PC-3 (cell line): ENCODE results near the gene DLEC1. TPM values are rescaled to one million over a fixed set of nuclear protein-coding genes. Genes with fewer than 3 reads are reported as not detected.

Experiments
- ATAC-seq: fragments of 200-7000 bp; cut with Tn5 transposase; 2 replicates; pipeline ENCODE4 v1.9.1; 2020; ENCODE audit warnings: mild to moderate bottlenecking, moderate library complexity
- BruUV-seq: library from RNA; stranded (reverse); fragments of 400-500 nt; replicated peaks from 2 replicates; lab custom pipeline; 2021; lab: Mats Ljungman, UMichigan
- CTCF ChIA-PET: fragments of 300-600 bp; sonication (Branson Sonifier 250); formaldehyde crosslinking; loops from one replicate; lab custom pipeline; 2022; ENCODE audit warnings: antibody characterized with exemption; lab: Charles Lee
- POLR2A ChIA-PET: fragments of 300-600 bp; sonication (Branson Sonifier 250); formaldehyde crosslinking; loops from one replicate; lab custom pipeline; 2022; ENCODE audit warnings: antibody characterized with exemption; ENCODE audit not compliant: unreplicated experiment; lab: Charles Lee
- DNase-seq: peaks from one replicate; pipeline ENCODE4 v3.0.0-alpha.2; 2015
- H2AFZ ChIP-seq: fragments of 300-600 bp; sonication (generic); 2 replicates; pipeline ENCODE4 v1.6.0; 2016; ENCODE audit warnings: antibody characterized with exemption, low read length
- H3F3A ChIP-seq: fragments of 300-600 bp; sonication (generic); one replicate; pipeline ENCODE4 v1.6.0; 2017; ENCODE audit warnings: antibody characterized with exemption, low read length, control low read depth, mild to moderate bottlenecking; ENCODE audit not compliant: unreplicated experiment
- H3K27ac ChIP-seq: fragments of 300-600 bp; sonication (generic); 2 replicates; pipeline ENCODE4 v1.5.1; 2016; ENCODE audit warnings: mild to moderate bottlenecking, low read length
- H3K27me3 ChIP-seq: fragments of 300-600 bp; sonication (generic); 2 replicates; pipeline ENCODE4 v1.6.1; 2016; ENCODE audit warnings: low read length, mixed read lengths
- H3K36me3 ChIP-seq: fragments of 300-600 bp; sonication (generic); 2 replicates; pipeline ENCODE4 v1.6.1; 2016; ENCODE audit warnings: low read depth, mixed run types, low read length, mixed read lengths
- H3K4me1 ChIP-seq: fragments of 300-600 bp; sonication (generic); 2 replicates; pipeline ENCODE4 v1.5.1; 2016; ENCODE audit warnings: low read length; ENCODE audit not compliant: insufficient read depth
- H3K4me2 ChIP-seq: fragments of 300-600 bp; sonication (generic); 2 replicates; pipeline ENCODE4 v1.6.0; 2016; ENCODE audit warnings: low read length
- H3K4me3 ChIP-seq: fragments of 300-600 bp; sonication (generic); 2 replicates; pipeline ENCODE4 v1.5.1; 2016; ENCODE audit warnings: mild to moderate bottlenecking, low read length, mixed read lengths
- H3K79me2 ChIP-seq: fragments of 300-600 bp; sonication (generic); 2 replicates; pipeline ENCODE4 v1.6.1; 2017; ENCODE audit warnings: low read length, mixed read lengths
- H3K9ac ChIP-seq: fragments of 300-600 bp; sonication (generic); 2 replicates; pipeline ENCODE4 v1.6.0; 2016; ENCODE audit warnings: mild to moderate bottlenecking, low read length
- H3K9me2 ChIP-seq: fragments of 300-600 bp; sonication (generic); replicated peaks from 2 replicates; pipeline ENCODE4 v1.6.1; 2016; ENCODE audit warnings: mixed run types, low read length, mixed read lengths
- H3K9me3 ChIP-seq: fragments of 300-600 bp; sonication (generic); 2 replicates; pipeline ENCODE4 v1.6.1; 2016; ENCODE audit warnings: low read length, mixed read lengths
- H4K20me1 ChIP-seq: fragments of 300-600 bp; sonication (generic); 2 replicates; pipeline ENCODE4 v1.6.1; 2016; ENCODE audit warnings: low read length, mixed read lengths
- CTCF ChIP-seq: fragments of 300-600 bp; sonication (generic); conservative IDR thresholded peaks from 2 replicates; pipeline ENCODE4 v1.5.1; 2017; ENCODE audit warnings: antibody characterized with exemption, low read depth, mild to moderate bottlenecking, low read length
- EZH2 ChIP-seq: fragments of 300-600 bp; sonication (generic); IDR thresholded peaks from one replicate; pipeline ENCODE4 v1.6.1; 2017; ENCODE audit warnings: antibody characterized with exemption, mild to moderate bottlenecking, low read length; ENCODE audit not compliant: unreplicated experiment
- EZH2phosphoT487 ChIP-seq: fragments of 300-600 bp; sonication (generic); IDR thresholded peaks from 2 replicates; pipeline ENCODE4 v1.6.1; 2018; ENCODE audit warnings: mild to moderate bottlenecking, antibody characterized with exemption, low read length, borderline replicate concordance
- intact Hi-C: fragments of 100-400 bp; cut with micrococcal nuclease; formaldehyde crosslinking; loops from 2 replicates; pipeline ENCODE4 v1.9.0; 2023
- total RNA-seq: library from RNA; depleted of rRNA; stranded (reverse); fragments of >200 nt; gene quantifications from 2 replicates; pipeline ENCODE4 v1.2.3, GENCODE V29; 2014

Gene DLEC1
- total RNA-seq, 1 experiment from 2014 or later, result not detected

GRCh38 chr3:38115645-38116427, 76.8 kb downstream of the DLEC1 start:
- H3K36me3 ChIP-seq, result peaks cover 6% of the 10 kb centered on the region; the same call in 1 of the 2 replicates
- H3K79me2 ChIP-seq, result no peaks in the 10 kb centered on the region
- no peak overlapping the region for H3K27ac ChIP-seq
- no peaks in the 10 kb centered on the region for H3K9me3 ChIP-seq
- no peak overlapping the region for H3K4me3 ChIP-seq
- intact Hi-C loops, result loop anchor here (5.0 kb wide), 1 partner anchor 231 kb away; the partner anchor contains the start of gene XYLB
- no peak overlapping the region for H3K4me2 ChIP-seq
- no peaks in the 10 kb centered on the region for H4K20me1 ChIP-seq
- no peaks in the 10 kb centered on the region for H3F3A ChIP-seq
- no peak for DNase-seq
- no peak overlapping the region for H2AFZ ChIP-seq
- CTCF ChIA-PET, result no interaction called here
- BruUV-seq, result no TSS peak
- no peak overlapping the region for H3K9ac ChIP-seq
- POLR2A ChIA-PET, result interaction anchor here (0.7 kb wide), 1 partner anchor 8 kb away, joined by 3 read pairs; no protein-coding TSS in a partner anchor
- H3K27me3 ChIP-seq, result no peaks in the 10 kb centered on the region
- TF ChIP-seq CTCF (no peak), EZH2 (no peak), EZH2phosphoT487 (no peak)
- no peak for ATAC-seq
- peaks cover 6% of the 10 kb centered on the region; the same call in 1 of the 2 replicates for H3K4me1 ChIP-seq
- no peaks in the 10 kb centered on the region for H3K9me2 ChIP-seq

GRCh38 chr3:38116471-38117162, 77.6 kb downstream of the DLEC1 start:
- Histone ChIP-seq H3K9ac (no peak overlapping the region), H3K4me2 (no peak overlapping the region), H3K79me2 (no peaks in the 10 kb centered on the region), H3K27me3 (no peaks in the 10 kb centered on the region), H3K9me2 (no peaks in the 10 kb centered on the region), H3K9me3 (no peaks in the 10 kb centered on the region), H3K4me1 (peaks cover 6% of the 10 kb centered on the region; the same call in 1 of the 2 replicates), H4K20me1 (no peaks in the 10 kb centered on the region), H3K36me3 (peaks cover 14% of the 10 kb centered on the region), H3F3A (no peaks in the 10 kb centered on the region), H3K4me3 (no peak overlapping the region), H2AFZ (no peak overlapping the region), H3K27ac (no peak overlapping the region)
- CTCF ChIA-PET, result interaction anchor here (0.8 to 1.3 kb wide), 2 partner anchors 131 to 142 kb away, joined by 3 to 7 read pairs; no protein-coding TSS in a partner anchor
- BruUV-seq, result no TSS peak
- TF ChIP-seq EZH2 (no peak), EZH2phosphoT487 (no peak), CTCF (no peak)
- ATAC-seq, result peak; percentile 7
- peak; percentile 28 for DNase-seq
- intact Hi-C loops, result loop anchor here (1.0 to 5.0 kb wide), 2 partner anchors 112 to 231 kb away; partner anchors contain the start of gene XYLB
- POLR2A ChIA-PET, result interaction anchor here (0.7 kb wide), 1 partner anchor 9 kb away, joined by 3 read pairs; no protein-coding TSS in a partner anchor
